Calu3 (cell line): Measurements from ENCODE around the gene FMO1. TPM values are rescaled to one million over a fixed set of nuclear protein-coding genes. Genes with fewer than 3 reads are reported as not detected.

Experiments used
- BruUV-seq: library from RNA; stranded (reverse); fragments of 400-500 nt; replicated peaks from 2 replicates; lab custom pipeline; 2021; lab: Mats Ljungman, UMichigan
- CTCF ChIA-PET: fragments of 300-600 bp; sonication (Branson Sonifier 250); formaldehyde crosslinking; loops from one replicate; lab custom pipeline; 2022; ENCODE audit warnings: antibody characterized with exemption; lab: Charles Lee
- DNase-seq: peaks from one replicate; pipeline ENCODE4 v3.0.0; 2022
- H3K27ac Mint-ChIP-seq: one replicate; pipeline ENCODE4 v1.8.0; 2022; ENCODE audit warnings: mixed read lengths; ENCODE audit not compliant: unreplicated experiment
- H3K27me3 Mint-ChIP-seq: one replicate; pipeline ENCODE4 v1.8.0; 2022; ENCODE audit warnings: mixed read lengths; ENCODE audit not compliant: unreplicated experiment
- H3K36me3 Mint-ChIP-seq: one replicate; pipeline ENCODE4 v1.8.0; 2022; ENCODE audit warnings: mild to moderate bottlenecking, moderate library complexity, mixed read lengths; ENCODE audit not compliant: insufficient read depth, unreplicated experiment
- H3K4me1 Mint-ChIP-seq: one replicate; pipeline ENCODE4 v1.8.0; 2022; ENCODE audit warnings: mild to moderate bottlenecking, low read depth, mixed read lengths; ENCODE audit not compliant: unreplicated experiment
- H3K4me3 Mint-ChIP-seq: one replicate; pipeline ENCODE4 v1.8.0; 2022; ENCODE audit warnings: mild to moderate bottlenecking, low read depth, moderate library complexity, mixed read lengths; ENCODE audit not compliant: unreplicated experiment
- H3K9me3 Mint-ChIP-seq: one replicate; pipeline ENCODE4 v1.8.0; 2022; ENCODE audit warnings: low read depth, mixed read lengths; ENCODE audit not compliant: unreplicated experiment
- intact Hi-C: fragments of 100-400 bp; cut with micrococcal nuclease; formaldehyde crosslinking; loops from one replicate; pipeline ENCODE4 v1.10.0; 2022; ENCODE audit not compliant: unreplicated experiment
- total RNA-seq: library from RNA; stranded (reverse); gene quantifications from 2 replicates; pipeline ENCODE4 v1.2.3, GENCODE V29; 2022
- TF ChIP-seq, protein P1 (sequence below): fragments of 200-600 bp; IDR thresholded peaks from one replicate; pipeline ENCODE4 v1.8.0; 2022; ENCODE audit warnings: antibody characterized with exemption; ENCODE audit not compliant: unreplicated experiment

Gene FMO1
- total RNA-seq, 1 experiment from 2014 or later = not detected

DNA sequence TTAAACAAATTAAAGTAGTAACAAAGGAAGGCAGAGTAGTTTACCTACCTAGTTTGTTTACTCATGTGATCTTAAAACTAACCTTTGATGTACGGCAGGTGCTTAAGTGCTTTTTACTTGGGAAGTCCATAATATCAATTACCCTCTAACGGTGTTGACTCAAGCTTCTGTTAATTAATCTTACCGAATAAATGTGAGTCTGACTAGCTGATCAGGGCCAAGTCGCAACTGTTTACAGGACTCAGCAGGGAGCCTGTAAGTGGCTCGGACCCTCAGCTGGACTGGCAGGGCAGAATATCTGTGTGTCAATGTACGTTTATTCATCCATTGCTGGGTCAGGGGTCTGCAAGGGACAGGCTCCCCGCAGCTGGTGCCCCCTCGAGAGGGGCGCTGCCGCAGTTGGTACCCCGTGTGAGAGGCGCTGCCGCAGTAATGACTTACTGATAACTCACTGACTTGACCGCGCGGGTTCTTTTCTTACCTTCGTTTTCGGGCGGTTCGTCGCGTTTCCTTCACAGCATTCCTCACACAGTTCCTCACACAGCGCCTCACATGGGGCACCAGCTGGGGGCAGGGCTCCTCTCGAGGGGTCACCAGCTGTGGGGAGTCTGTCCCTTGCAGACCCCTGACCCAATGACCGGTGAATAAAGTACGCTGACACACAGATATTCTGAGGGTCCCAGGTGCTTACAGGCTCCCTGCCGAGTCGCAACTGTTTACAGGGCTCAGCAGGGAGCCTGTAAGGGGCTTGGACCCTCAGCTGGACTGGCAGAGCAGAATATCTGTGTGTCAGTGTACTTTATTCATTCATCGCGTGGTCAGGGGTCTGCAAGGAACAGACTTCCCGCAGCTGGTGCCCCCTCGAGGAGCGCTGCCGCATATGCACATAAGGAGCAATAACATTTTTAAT lies 3.0 kb downstream of the FMO1 start:
- BruUV-seq = no TSS peak
- Mint-ChIP-seq H3K4me1 (no peaks in the 10 kb centered on the region), H3K27ac (no peak overlapping the region), H3K27me3 (peaks cover 42% of the 10 kb centered on the region), H3K9me3 (no peaks in the 10 kb centered on the region), H3K4me3 (peak overlapping the region; percentile 78), H3K36me3 (peaks cover 7% of the 10 kb centered on the region)
- DNase-seq = peak; percentile 66
- TF ChIP-seq, protein P1, sequence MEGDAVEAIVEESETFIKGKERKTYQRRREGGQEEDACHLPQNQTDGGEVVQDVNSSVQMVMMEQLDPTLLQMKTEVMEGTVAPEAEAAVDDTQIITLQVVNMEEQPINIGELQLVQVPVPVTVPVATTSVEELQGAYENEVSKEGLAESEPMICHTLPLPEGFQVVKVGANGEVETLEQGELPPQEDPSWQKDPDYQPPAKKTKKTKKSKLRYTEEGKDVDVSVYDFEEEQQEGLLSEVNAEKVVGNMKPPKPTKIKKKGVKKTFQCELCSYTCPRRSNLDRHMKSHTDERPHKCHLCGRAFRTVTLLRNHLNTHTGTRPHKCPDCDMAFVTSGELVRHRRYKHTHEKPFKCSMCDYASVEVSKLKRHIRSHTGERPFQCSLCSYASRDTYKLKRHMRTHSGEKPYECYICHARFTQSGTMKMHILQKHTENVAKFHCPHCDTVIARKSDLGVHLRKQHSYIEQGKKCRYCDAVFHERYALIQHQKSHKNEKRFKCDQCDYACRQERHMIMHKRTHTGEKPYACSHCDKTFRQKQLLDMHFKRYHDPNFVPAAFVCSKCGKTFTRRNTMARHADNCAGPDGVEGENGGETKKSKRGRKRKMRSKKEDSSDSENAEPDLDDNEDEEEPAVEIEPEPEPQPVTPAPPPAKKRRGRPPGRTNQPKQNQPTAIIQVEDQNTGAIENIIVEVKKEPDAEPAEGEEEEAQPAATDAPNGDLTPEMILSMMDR = peak; percentile 75
- intact Hi-C loops = no loop called here
- CTCF ChIA-PET = interaction anchor here (0.6 to 1.2 kb wide), 2 partner anchors 63 to 1085 kb away, joined by 5 to 6 read pairs; partner anchors contain the start of gene FMO4

- H3K27me3 Mint-ChIP-seq = peaks cover 42% of the 10 kb centered on the region
- H3K4me3 Mint-ChIP-seq = peak overlapping the region; percentile 78
- intact Hi-C loops = no loop called here
- H3K27ac Mint-ChIP-seq = no peak overlapping the region
- no TSS peak for BruUV-seq
- no peaks in the 10 kb centered on the region for H3K9me3 Mint-ChIP-seq
- CTCF ChIA-PET = interaction anchor here (0.6 to 1.2 kb wide), 3 partner anchors 62 to 1086 kb away, joined by 3 to 6 read pairs (median 5); partner anchors contain the start of gene FMO4
- H3K36me3 Mint-ChIP-seq = peaks cover 7% of the 10 kb centered on the region
- no peaks in the 10 kb centered on the region for H3K4me1 Mint-ChIP-seq
- no peak for DNase-seq
- TF ChIP-seq, protein P1 = no peak
Observed at GRCh38 chr1:171251952-171252300, 3.6 kb downstream of the FMO1 start.

GRCh38 chr1:171252482-171252881 lies 4.2 kb downstream of the FMO1 start:
- Mint-ChIP-seq H3K4me1 (no peaks in the 10 kb centered on the region), H3K9me3 (no peaks in the 10 kb centered on the region), H3K4me3 (peak overlapping the region; percentile 9), H3K36me3 (peaks cover 7% of the 10 kb centered on the region), H3K27me3 (peaks cover 37% of the 10 kb centered on the region), H3K27ac (no peak overlapping the region)
- no peak for DNase-seq
- CTCF ChIA-PET = interaction anchor here (0.6 to 1.2 kb wide), 2 partner anchors 62 to 74 kb away, joined by 3 to 5 read pairs; partner anchors contain the start of gene FMO4
- intact Hi-C loops = no loop called here
- TF ChIP-seq, protein P1 = no peak
- BruUV-seq = no TSS peak

DNA sequence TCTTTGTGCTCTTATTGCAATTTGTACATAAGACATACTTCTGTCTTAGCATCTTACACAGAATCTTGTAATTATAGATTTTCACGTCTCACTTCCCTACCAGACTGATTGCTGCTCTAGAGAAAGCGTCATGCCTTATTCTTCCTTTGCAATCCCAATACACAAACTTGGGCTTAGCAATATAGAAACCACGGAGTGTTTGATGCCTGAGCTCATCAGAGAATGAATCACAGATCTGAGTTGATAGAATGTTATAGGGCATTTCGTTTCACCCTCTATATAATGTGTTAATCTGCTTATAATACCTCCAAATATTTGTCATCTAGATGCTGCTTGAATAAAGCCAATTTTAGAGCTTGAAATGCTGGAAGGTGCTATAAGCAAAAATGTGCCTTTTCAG lies 6.6 kb downstream of the FMO1 start:
- Mint-ChIP-seq H3K4me3 (no peak overlapping the region), H3K9me3 (no peaks in the 10 kb centered on the region), H3K27ac (no peak overlapping the region), H3K36me3 (peaks cover 7% of the 10 kb centered on the region), H3K27me3 (peaks cover 28% of the 10 kb centered on the region), H3K4me1 (no peaks in the 10 kb centered on the region)
- CTCF ChIA-PET = interaction anchor here (1.0 to 2.0 kb wide), 2 partner anchors 59 to 143 kb away, joined by 3 to 10 read pairs; partner anchors contain the start of gene FMO4
- TF ChIP-seq, protein P1 = no peak
- no peak for DNase-seq
- no TSS peak for BruUV-seq
- intact Hi-C loops = no loop called here
